IPS-20b (cell line): ENCODE data around the gene ENOPH1.

Experiments
- H3K27ac ChIP-seq: one replicate; pipeline ENCODE4 v1.5.1; 2013; ENCODE audit warnings: low read length
- H3K27me3 ChIP-seq: 2 replicates; pipeline ENCODE4 v1.6.1; 2013; ENCODE audit warnings: mild to moderate bottlenecking, low read length, inconsistent platforms; ENCODE audit not compliant: insufficient read depth
- H3K36me3 ChIP-seq: 2 replicates; pipeline ENCODE4 v1.6.1; 2013; ENCODE audit warnings: low read depth, mild to moderate bottlenecking, inconsistent platforms, low read length, moderate library complexity; ENCODE audit not compliant: insufficient read depth
- H3K4me1 ChIP-seq: 2 replicates; pipeline ENCODE4 v1.6.1; 2013; ENCODE audit warnings: mild to moderate bottlenecking, control low read depth, inconsistent platforms, low read length, moderate library complexity; ENCODE audit not compliant: insufficient read depth
- H3K4me3 ChIP-seq: 2 replicates; pipeline ENCODE4 v1.5.1; 2013; ENCODE audit warnings: mild to moderate bottlenecking, low read length, inconsistent platforms
- H3K9ac ChIP-seq: 2 replicates; pipeline ENCODE4 v1.6.1; 2013; ENCODE audit warnings: low read depth, mild to moderate bottlenecking, inconsistent platforms, low read length, moderate library complexity
- H3K9me3 ChIP-seq: 2 replicates; pipeline ENCODE4 v1.6.1; 2013; ENCODE audit warnings: mild to moderate bottlenecking, low read depth, low read length, inconsistent platforms; ENCODE audit not compliant: insufficient read depth

ENOPH1 gene

GRCh38 chr4:82496349-82496748, 66.0 kb downstream of the ENOPH1 start:
- Histone ChIP-seq H3K4me3 (no peak overlapping the region), H3K9me3 (no peaks in the 10 kb centered on the region), H3K36me3 (no peaks in the 10 kb centered on the region), H3K4me1 (peaks cover 15% of the 10 kb centered on the region; the same call in 1 of the 2 replicates), H3K9ac (no peak overlapping the region), H3K27ac (no peak overlapping the region), H3K27me3 (no peaks in the 10 kb centered on the region)

GRCh38 chr4:82499738-82500434, 69.5 kb downstream of the ENOPH1 start:
- no peak overlapping the region for H3K4me3 ChIP-seq
- H3K36me3 ChIP-seq: no peaks in the 10 kb centered on the region
- peaks cover 16% of the 10 kb centered on the region; the same call in 1 of the 2 replicates for H3K4me1 ChIP-seq
- H3K9me3 ChIP-seq: no peaks in the 10 kb centered on the region
- H3K27me3 ChIP-seq: no peaks in the 10 kb centered on the region
- H3K27ac ChIP-seq: no peak overlapping the region
- no peak overlapping the region for H3K9ac ChIP-seq

- H3K27me3 ChIP-seq: no peaks in the 10 kb centered on the region
- no peak overlapping the region for H3K27ac ChIP-seq
- 0 out of 2 replicates have a peak overlapping the region, but pooled peaks have one; percentile 2 for H3K4me3 ChIP-seq
- peaks cover 16% of the 10 kb centered on the region; the same call in 1 of the 2 replicates for H3K4me1 ChIP-seq
- no peaks in the 10 kb centered on the region for H3K9me3 ChIP-seq
- no peak overlapping the region for H3K9ac ChIP-seq
- no peaks in the 10 kb centered on the region for H3K36me3 ChIP-seq
Measured at GRCh38 chr4:82500435-82501153, 70.2 kb downstream of the ENOPH1 start.

- Histone ChIP-seq H3K27ac (no peak overlapping the region), H3K4me3 (0 out of 2 replicates have a peak overlapping the region, but pooled peaks have one; percentile 2), H3K4me1 (peaks cover 16% of the 10 kb centered on the region; the same call in 1 of the 2 replicates), H3K9ac (no peak overlapping the region), H3K9me3 (no peaks in the 10 kb centered on the region), H3K36me3 (no peaks in the 10 kb centered on the region), H3K27me3 (no peaks in the 10 kb centered on the region)
Measured at GRCh38 chr4:82501154-82501442, 70.7 kb downstream of the ENOPH1 start.

- H3K4me3 ChIP-seq: no peak overlapping the region
- H3K36me3 ChIP-seq: no peaks in the 10 kb centered on the region
- no peak overlapping the region for H3K9ac ChIP-seq
- H3K4me1 ChIP-seq: no peaks in the 10 kb centered on the region
- H3K27me3 ChIP-seq: no peaks in the 10 kb centered on the region
- no peak overlapping the region for H3K27ac ChIP-seq
- no peaks in the 10 kb centered on the region for H3K9me3 ChIP-seq
Measured at GRCh38 chr4:82508011-82508410, 77.6 kb downstream of the ENOPH1 start.

GRCh38 chr4:82508806-82509428, 78.5 kb downstream of the ENOPH1 start:
- Histone ChIP-seq H3K9ac (no peak overlapping the region), H3K27ac (no peak overlapping the region), H3K4me3 (no peak overlapping the region), H3K27me3 (no peaks in the 10 kb centered on the region), H3K9me3 (no peaks in the 10 kb centered on the region), H3K4me1 (no peaks in the 10 kb centered on the region), H3K36me3 (no peaks in the 10 kb centered on the region)

- Histone ChIP-seq H3K4me3 (no peak overlapping the region), H3K27ac (no peak overlapping the region), H3K27me3 (no peaks in the 10 kb centered on the region), H3K36me3 (no peaks in the 10 kb centered on the region), H3K9me3 (no peaks in the 10 kb centered on the region), H3K4me1 (no peaks in the 10 kb centered on the region), H3K9ac (no peak overlapping the region)
Measured at GRCh38 chr4:82510216-82510615, 79.8 kb downstream of the ENOPH1 start.
